Esophagus squamous epithelium (tissue), 4 donors: ENCODE data around the gene VWA1.

ENCODE experiments used
- CTCF ChIP-seq, 6 experiments: fragments of 450-650 bp in 4 of 6; fragments of 200-600 bp in 2 of 6; sonication (generic) in 2 of 6; IDR thresholded peaks; one replicate each; pipeline ENCODE4 v1.5.1; 2016 to 2019; ENCODE audit warnings: antibody characterized with exemption in 6 of 6, mild to moderate bottlenecking in 4 of 6, moderate library complexity in 4 of 6
- POLR2A ChIP-seq, 4 donors: fragments of 450-650 bp; IDR thresholded peaks; one replicate each; pipeline ENCODE4 v1.6.1; 2017; ENCODE audit warnings: antibody characterized with exemption in 4 of 4, mild to moderate bottlenecking in 4 of 4, moderate library complexity in 3 of 4

- TF ChIP-seq CTCF (IDR thresholded peaks at IDR 0.05) (no peak), POLR2A (IDR thresholded peaks at IDR 0.05) (no peak)
Measured at GRCh38 chr1:1434824-1435105, 725 bp upstream of the VWA1 start.
